Left ventricle myocardium superior (tissue), 1 donor: ENCODE measurements around the gene BIN2. TPM values are rescaled to one million over a fixed set of nuclear protein-coding genes. Genes with fewer than 3 reads are reported as not detected.
A peak's percentile ranks its signal among the peaks of the same experiment; 100 is the strongest.
"Not testable (repeated sequence)": the region's sequence is repeated elsewhere in the genome, so short reads cannot be mapped to it uniquely, and the experiment has no call there.

Experiments
- ATAC-seq: fragments of 200-7000 bp; cut with Tn5 transposase; one replicate; pipeline ENCODE4 v1.9.1; 2020; ENCODE audit warnings: mild to moderate bottlenecking, moderate library complexity
- DNase-seq: peaks from one replicate; pipeline ENCODE4 v3.0.0-alpha.2; 2020
- intact Hi-C: fragments of 100-400 bp; cut with micrococcal nuclease; formaldehyde crosslinking; loops from one replicate; pipeline ENCODE4 v1.11.0; 2022
- total RNA-seq: library from RNA; stranded (reverse); fragmentation: NEBNext Ultra II Directional; extraction: Animal tissue kit (Norgen Biotek cat#: 25700); gene quantifications from one replicate; pipeline ENCODE4 v1.2.1, GENCODE V29; 2021
- donor health status: DM: no; HTN: yes; CAD: no; lungs with severe emphysema.

Gene BIN2
- total RNA-seq, 1 donor from 2014 or later: 1.7 TPM

DNA sequence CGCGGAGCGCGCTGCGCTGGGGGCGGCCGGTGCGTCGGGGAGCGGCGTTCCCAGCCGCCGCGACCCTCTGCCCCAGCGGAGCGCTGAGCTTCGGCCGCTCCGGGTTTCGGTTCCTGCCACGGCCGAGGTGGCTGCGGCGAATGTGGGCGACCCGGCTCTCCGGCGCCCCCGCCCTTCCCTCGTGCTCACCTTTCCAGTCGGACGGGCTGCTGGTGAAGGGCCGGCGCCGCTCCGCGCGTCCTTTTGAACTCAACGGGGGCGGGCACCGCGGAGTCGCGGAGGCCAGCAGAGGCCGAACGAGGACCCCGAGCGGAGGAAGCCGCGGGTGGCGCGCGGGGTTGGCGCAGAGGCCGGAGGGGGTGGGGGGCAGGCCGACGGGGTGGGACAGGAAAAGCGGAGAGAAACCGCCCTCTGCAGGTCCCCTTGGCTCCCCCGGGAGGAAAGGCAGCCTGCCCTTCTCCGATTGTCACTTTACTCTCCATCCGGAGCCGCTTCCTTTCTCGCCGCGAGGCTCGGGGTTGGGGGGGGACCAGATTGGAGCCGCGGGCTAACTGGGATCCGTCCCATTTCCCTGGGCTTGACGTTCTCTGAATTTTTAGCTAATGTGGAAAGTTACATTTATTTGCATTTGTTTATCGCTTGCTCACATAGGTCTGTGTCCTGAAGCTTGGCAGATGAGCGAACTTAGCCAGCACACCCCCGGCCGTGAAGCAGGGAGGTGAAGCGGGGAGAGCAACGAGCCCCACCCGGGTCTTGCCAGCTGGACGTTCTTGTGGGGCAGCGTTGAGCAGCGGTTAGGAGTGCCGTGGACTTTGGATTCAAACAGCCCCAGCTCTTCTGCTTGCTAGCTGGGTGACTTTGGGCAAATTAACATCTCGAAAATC, 53.7 kb downstream of the BIN2 start, which contains the start of gene SMAGP:
Gene SMAGP, minus strand, starts transcription at position 349 of the 884 bp plus-strand sequence. CDS start 1,137 bp downstream, outside the sequence.
- DNase-seq (peak; percentile 71), ATAC-seq (peak; percentile 83)
- intact Hi-C loops: no loop called here

DNA sequence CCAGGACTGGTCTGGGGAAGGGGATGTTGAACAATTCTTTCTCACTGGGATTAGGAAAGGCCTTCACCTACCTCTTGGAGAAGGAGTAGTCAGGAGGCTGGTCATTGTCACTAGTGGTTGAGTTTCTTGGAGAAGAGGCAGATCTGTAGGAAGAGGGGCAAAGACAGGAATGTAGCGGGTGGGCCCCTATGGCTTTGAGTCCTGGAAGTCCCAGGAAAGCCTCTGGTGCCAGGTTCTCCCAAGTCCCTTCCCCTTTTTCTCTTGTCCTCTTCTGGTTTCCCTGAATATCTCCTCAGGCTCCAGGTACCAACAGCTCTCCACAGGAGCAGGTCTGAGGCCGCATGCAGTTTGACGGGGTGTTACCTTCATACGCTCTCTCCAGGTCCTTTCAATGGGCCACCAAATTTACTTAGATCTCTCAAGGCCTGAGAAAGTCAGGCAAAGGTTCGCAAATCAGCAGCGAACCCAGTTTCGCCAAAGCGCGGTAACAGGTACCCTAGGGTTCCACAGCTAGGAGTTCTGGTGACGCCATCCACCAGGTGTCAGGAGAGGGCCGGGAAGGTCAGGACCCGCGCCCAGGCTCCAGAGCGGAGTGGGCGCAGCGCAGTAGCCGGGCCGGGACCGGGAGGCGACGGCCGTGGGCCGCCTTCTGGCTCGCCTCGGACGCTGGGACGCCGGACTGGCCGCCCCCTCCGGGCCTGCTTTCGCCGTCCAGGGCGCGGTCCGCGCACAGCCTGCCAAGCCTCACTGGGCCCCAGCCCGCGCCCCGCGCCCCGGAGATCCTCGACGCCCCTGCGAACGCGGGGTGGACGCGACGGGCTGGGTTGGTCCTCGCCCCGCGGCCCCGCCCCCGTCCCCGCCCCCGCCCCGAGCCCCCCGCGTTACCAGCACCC, 54.6 kb downstream of the BIN2 start:
- ATAC-seq (peak; percentile 67), DNase-seq (peak; percentile 53)
- intact Hi-C loops: no loop called here

GRCh38 chr12:51265024-51265423, 59.0 kb downstream of the BIN2 start:
- intact Hi-C loops: no loop called here
- DNase-seq (no peak), ATAC-seq (no peak)

- intact Hi-C loops: no loop called here
- ATAC-seq: no peak
Measured at GRCh38 chr12:51264297-51264696, 59.7 kb downstream of the BIN2 start.

GRCh38 chr12:51263341-51263740, 60.6 kb downstream of the BIN2 start:
- ATAC-seq (no peak), DNase-seq (no peak)
- intact Hi-C loops: no loop called here

More at GRCh38 chr12:51264297-51264696, 59.7 kb downstream of the BIN2 start:
- no peak for DNase-seq

DNA sequence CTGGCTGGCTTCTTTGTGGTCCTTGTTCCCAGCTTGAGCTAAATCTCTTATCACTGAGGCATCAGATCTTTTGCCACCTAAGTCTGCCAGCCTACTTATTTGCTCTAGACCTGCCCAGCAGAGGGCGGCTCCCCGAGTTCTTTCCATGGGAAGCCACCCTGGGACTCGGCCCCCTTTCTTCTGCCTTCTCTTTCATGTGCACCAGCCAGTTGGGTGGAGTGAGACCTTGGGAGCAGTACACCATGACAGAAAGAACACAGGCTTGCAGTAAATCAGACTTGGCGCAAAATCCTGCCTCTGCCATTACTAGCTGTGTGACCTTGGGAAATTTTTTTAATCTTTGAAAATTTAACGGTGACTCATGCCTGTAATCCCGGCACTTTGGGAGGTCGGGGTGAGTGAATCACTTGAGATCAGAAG, 61.2 kb downstream of the BIN2 start:
- ATAC-seq (no peak), DNase-seq (no peak)
- intact Hi-C loops: no loop called here

DNA sequence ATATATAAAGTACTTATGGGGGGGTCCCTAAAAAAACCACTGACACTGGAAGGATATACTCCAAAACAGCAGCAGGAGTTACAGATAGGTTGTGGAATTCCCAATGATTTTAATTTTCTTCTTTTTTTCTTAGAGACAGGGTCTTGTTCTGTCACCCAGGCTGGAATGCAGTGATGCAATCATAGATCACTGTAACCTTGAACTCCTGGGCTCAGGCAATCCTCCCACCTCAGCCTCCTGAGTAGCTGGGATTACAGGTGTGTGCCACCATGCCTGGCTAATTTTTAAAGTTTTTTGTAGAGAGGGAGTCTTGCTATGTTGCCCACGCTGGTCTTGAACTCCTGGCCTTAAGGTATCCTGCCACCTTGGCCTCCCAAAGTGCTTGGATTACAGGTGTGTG, 64.4 kb downstream of the BIN2 start:
- ATAC-seq, DNase-seq, intact Hi-C loops: not testable (repeated sequence)

GRCh38 chr12:51254536-51254935, 69.4 kb downstream of the BIN2 start:
- DNase-seq: no peak
- ATAC-seq: no peak
- intact Hi-C loops: no loop called here

DNA sequence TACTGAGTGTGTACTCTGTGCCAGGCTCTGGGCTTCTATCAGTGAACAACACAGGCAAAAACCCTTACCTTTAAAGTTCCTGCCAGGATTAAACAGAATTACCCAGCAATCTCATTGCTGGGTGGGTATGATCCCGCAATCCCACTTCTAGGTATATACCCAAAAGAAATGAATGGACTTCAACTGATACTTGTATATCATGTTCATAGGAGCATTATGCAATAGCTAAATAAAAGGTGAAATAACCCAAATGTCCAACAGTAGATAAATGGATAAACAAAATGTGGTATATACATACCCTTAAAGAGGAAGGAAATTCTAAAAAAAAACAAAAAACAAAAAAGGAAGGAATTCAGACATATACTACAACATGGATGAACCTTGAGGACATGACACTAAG, 70.7 kb downstream of the BIN2 start:
- no peak for ATAC-seq
- intact Hi-C loops: no loop called here
- no peak for DNase-seq

DNA sequence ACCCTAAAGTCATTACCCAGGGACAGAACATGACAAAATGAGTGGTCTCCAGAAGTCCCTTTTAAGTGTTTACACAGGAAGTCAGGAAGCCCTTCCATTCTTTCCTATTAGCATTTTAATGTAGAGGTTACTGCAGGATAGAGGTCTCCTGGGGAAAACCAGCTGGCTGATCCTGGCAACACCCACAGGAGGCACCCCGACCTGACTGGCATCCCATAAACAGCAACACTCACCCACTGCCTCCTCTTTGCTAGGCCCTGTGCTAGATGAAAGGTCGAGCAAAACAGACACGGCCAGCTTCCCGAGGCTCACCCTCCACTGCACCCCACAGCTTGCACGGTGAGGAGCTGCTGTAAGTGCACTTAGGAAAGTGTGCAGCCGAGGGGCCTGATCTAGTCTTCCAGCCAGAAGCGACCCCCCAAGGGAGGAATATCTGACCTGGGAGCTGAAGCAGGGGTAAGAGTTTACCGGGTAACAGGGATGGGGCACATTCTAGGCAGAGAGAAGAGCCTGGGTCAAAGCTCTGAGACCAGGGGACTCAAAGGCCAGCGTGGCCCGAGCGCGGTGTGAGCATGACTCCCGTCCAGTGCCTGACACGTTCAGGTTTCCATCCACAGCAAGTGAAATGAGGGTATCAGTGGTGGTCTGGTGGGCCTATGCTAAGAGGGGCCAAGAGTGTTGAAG, 76.3 kb downstream of the BIN2 start:
- no peak for DNase-seq
- intact Hi-C loops: no loop called here
- no peak for ATAC-seq

GRCh38 chr12:51246254-51246853, 77.6 kb downstream of the BIN2 start:
- ATAC-seq (peak; percentile 65), DNase-seq (no peak)
- intact Hi-C loops: no loop called here

DNA sequence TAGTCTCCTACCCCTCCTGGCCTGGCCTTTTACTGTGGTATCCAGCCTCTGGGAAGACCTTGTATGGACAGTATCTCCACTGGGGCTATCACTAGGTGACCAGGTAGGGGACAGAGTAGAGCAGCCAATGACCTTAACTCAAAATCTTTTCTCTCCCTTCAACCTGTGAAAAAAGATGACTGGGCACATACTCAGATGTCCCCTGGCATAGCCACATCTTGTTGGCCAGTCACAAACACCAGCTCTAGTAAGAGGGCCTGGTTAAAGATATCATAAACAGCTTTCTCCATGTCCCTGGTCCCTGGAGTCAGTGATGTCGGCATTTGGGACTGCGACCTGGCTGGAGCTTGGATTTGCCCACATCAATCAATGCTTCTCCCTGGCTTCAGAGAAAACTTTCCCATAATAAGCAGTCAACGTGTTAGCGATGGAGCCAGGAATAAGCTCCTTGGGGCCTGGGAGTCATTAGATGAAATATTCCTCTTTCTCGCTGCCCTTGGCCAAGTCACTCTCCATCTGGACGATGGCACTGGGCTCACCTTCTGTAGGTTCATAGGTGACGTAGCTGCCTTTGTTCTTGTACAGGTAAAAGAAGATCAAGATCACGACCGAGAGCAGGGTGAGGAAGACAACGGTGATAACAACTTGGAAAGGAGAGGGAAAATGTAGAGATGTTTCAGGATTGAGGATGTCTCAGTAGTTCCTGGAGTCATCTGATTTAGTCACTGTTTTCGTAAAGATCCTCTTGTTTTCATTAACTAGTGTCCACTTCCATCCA, 78.3 kb downstream of the BIN2 start:
- ATAC-seq (no peak), DNase-seq (no peak)
- intact Hi-C loops: no loop called here

- no peak for DNase-seq
- no peak for ATAC-seq
- intact Hi-C loops: no loop called here
Measured at GRCh38 chr12:51244269-51244668, 79.7 kb downstream of the BIN2 start.

GRCh38 chr12:51242876-51243275, 81.1 kb downstream of the BIN2 start:
- intact Hi-C loops: no loop called here
- ATAC-seq: no peak
- no peak for DNase-seq

DNA sequence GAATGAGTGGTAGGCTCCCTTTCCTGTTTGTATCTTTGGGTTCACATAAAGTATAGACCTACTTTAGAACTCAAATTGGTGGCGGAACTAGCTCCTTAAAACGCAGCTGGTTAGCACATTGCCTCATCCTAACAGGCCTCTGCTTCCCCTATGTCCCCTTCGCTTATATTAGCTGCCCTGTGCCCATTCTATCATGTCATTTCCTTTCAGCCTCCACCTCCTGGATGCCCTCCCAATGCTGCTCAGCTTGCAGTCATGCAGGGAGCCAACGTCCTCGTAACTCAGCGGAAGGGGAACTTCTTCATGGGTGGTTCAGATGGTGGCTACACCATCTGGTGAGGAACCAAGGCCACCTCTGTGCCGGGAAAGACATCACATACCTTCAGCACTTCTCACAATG, 81.9 kb downstream of the BIN2 start:
- intact Hi-C loops: no loop called here
- DNase-seq (peak; percentile 43), ATAC-seq (no peak)

DNA sequence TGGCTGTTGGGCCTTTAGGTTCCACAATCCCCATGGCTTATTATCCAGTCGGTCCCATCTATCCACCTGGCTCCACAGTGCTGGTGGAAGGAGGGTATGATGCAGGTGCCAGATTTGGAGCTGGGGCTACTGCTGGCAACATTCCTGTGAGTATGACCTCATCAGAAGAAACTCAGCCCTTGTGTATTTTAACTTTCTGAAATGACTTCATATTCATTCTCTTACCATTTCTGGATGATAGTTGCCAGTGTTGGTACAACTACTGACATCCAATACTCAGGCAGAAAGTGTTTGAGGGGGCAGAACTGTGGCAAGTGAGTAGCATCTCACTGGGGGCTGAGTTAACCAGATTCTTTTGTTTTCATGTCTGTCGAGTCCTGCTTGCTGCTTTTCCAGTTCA, 83.0 kb downstream of the BIN2 start:
- DNase-seq (no peak), ATAC-seq (no peak)
- intact Hi-C loops: no loop called here

- DNase-seq (peak; percentile 98), ATAC-seq (peak; percentile 99)
- intact Hi-C loops: no loop called here
Measured at GRCh38 chr12:51238510-51239334, 85.3 kb downstream of the BIN2 start, which contains the start of gene DAZAP2. DAZAP2 (plus strand) TSS chr12:51238826; CDS start chr12:51238908, 82 bp downstream.
